ENCODE measurements around the gene MC4R. TPM values are rescaled to one million over a fixed set of nuclear protein-coding genes. Genes with fewer than 3 reads are reported as not detected.

MC4R gene
- total RNA-seq, 1 donor from 2014 or later = 0.19 TPM

DNA sequence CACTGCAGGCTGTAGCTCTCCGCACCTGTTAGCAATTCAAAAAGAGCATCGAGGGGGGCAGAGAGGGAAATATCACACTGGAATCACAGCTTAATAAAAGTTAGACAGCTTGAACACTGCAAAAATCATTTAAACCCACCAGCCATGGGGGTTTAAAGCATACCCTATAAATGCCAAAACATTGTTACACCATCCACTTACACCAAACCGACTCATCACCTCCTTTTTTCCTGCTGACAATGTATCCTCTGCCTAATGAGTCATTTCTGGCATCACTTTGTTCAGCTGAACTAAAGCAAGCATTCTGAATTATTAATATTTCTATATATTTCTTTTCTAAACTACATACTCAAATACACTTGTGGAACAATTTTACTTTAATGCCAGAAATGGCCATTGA, 21.6 kb downstream of the MC4R start:
- H3K27me3 Mint-ChIP-seq (ENCODE audit: low read depth) = no peaks in the 10 kb centered on the region
- no peaks in the 10 kb centered on the region for H3K36me3 Mint-ChIP-seq (ENCODE audit: low read depth)
- TF ChIP-seq, protein P1, sequence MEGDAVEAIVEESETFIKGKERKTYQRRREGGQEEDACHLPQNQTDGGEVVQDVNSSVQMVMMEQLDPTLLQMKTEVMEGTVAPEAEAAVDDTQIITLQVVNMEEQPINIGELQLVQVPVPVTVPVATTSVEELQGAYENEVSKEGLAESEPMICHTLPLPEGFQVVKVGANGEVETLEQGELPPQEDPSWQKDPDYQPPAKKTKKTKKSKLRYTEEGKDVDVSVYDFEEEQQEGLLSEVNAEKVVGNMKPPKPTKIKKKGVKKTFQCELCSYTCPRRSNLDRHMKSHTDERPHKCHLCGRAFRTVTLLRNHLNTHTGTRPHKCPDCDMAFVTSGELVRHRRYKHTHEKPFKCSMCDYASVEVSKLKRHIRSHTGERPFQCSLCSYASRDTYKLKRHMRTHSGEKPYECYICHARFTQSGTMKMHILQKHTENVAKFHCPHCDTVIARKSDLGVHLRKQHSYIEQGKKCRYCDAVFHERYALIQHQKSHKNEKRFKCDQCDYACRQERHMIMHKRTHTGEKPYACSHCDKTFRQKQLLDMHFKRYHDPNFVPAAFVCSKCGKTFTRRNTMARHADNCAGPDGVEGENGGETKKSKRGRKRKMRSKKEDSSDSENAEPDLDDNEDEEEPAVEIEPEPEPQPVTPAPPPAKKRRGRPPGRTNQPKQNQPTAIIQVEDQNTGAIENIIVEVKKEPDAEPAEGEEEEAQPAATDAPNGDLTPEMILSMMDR (conservative IDR thresholded peaks at IDR 0.05) = no peak
- peaks cover 4% of the 10 kb centered on the region for H3K9me3 Mint-ChIP-seq
- H3K4me3 Mint-ChIP-seq = no peak overlapping the region
- no peak overlapping the region for H3K27ac Mint-ChIP-seq (ENCODE audit: unreplicated experiment)
- no peak for DNase-seq (ENCODE audit: low read depth, low spot score)
- no peaks in the 10 kb centered on the region for H3K4me1 Mint-ChIP-seq

DNA sequence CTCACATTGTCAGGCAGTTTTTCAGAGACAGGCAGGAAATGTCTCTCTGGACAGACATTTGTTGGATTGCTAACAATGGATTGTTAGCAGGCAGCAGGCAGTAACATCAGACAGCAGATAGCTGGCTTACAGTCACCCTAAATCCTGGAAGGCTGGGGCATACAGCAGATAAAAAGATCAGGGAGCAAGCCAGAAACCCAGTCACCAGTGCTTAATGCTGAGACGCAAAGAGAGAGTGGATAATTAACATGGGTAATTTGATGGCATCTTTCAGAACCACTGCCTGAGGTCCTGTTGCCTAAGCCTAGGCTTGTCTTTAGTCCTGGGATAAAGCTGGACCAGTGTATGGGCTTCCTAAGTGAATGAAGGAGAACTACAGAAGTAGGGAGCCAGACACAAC, 22.4 kb downstream of the MC4R start:
- TF ChIP-seq, protein P1 (conservative IDR thresholded peaks at IDR 0.05) = no peak
- H3K4me3 Mint-ChIP-seq = no peak overlapping the region
- DNase-seq (ENCODE audit: low read depth, low spot score) = no peak
- H3K27me3 Mint-ChIP-seq (ENCODE audit: low read depth) = no peaks in the 10 kb centered on the region
- no peaks in the 10 kb centered on the region for H3K36me3 Mint-ChIP-seq (ENCODE audit: low read depth)
- H3K4me1 Mint-ChIP-seq = no peaks in the 10 kb centered on the region
- peaks cover 4% of the 10 kb centered on the region for H3K9me3 Mint-ChIP-seq
- no peak overlapping the region for H3K27ac Mint-ChIP-seq (ENCODE audit: unreplicated experiment)

DNA sequence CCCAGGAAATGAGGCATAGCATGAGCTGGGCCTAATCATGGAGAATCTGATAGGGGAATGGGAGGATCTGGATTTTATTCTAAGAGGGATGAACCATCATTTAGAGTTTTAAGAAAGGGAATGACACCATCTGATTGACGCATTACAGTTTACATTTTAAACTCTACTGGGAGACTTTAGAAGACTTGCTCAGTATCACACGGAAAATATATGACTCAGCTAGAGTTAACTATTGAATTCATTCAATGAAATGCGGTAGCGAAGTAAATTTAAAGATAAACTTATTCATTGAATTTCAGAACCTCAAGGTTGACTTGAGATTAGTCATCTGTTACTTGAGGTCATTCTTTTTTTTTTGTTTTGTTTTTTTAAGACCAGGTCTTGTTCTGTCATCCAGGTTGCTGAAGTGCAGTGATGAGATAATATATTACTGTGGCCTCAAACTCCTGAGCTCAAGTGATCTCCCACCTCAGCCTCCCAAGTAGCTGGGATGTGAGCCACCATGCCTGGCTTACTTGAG, 25.0 kb downstream of the MC4R start:
- DNase-seq (ENCODE audit: low read depth, low spot score) = no peak
- TF ChIP-seq, protein P1 (conservative IDR thresholded peaks at IDR 0.05) = no peak
- H3K4me3 Mint-ChIP-seq = no peak overlapping the region
- H3K27me3 Mint-ChIP-seq (ENCODE audit: low read depth) = no peaks in the 10 kb centered on the region
- H3K36me3 Mint-ChIP-seq (ENCODE audit: low read depth) = no peaks in the 10 kb centered on the region
- H3K9me3 Mint-ChIP-seq = peaks cover 4% of the 10 kb centered on the region
- no peaks in the 10 kb centered on the region for H3K4me1 Mint-ChIP-seq
- H3K27ac Mint-ChIP-seq (ENCODE audit: unreplicated experiment) = no peak overlapping the region

DNA sequence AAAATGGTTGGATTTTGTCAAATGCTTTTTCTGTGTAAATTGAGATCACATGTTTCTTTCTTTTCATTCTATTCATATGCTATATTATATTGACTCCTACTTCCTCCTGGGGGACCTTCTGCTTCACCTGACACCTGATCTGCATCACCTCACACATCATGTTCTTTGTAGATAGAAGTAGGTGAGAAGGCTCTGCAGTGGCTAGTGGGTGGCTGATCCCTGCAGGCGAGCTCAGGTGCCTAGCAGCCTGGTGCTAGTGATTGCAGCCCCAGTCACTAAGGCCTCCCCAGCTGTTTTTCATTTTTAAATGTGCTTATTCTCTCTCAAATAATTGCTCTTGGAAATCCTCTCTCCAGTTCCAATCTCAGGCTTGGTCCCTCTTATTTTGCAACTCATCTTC, 33.6 kb downstream of the MC4R start:
- peaks cover 4% of the 10 kb centered on the region for H3K27me3 Mint-ChIP-seq (ENCODE audit: low read depth)
- H3K4me3 Mint-ChIP-seq = no peak overlapping the region
- no peaks in the 10 kb centered on the region for H3K4me1 Mint-ChIP-seq
- TF ChIP-seq, protein P1 (conservative IDR thresholded peaks at IDR 0.05) = no peak
- no peak overlapping the region for H3K27ac Mint-ChIP-seq (ENCODE audit: unreplicated experiment)
- no peaks in the 10 kb centered on the region for H3K36me3 Mint-ChIP-seq (ENCODE audit: low read depth)
- peaks cover 7% of the 10 kb centered on the region for H3K9me3 Mint-ChIP-seq
- DNase-seq (ENCODE audit: low read depth, low spot score) = no peak

DNA sequence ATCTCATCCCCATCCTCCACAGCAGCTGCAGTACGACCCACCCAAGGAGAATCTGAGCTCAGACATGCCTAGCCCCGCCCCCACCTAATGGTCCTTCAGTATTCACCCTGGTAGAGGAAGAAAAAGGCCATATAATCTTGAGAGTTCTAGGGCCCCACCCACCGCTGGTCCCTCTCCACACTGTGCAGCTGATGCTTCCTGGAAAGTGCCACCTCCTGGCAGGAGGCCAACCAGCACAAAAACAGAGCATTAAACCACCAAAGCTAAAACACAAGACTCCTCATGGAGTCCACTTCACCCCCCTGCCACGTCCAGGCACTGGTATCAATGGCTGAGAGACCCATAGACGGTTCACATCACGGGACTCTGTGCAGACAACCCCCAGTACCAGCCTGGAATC, 40.7 kb downstream of the MC4R start:
- TF ChIP-seq, protein P1 (conservative IDR thresholded peaks at IDR 0.05) = no peak
- H3K4me1 Mint-ChIP-seq = no peaks in the 10 kb centered on the region
- peaks cover 7% of the 10 kb centered on the region for H3K27me3 Mint-ChIP-seq (ENCODE audit: low read depth)
- no peak for DNase-seq (ENCODE audit: low read depth, low spot score)
- H3K9me3 Mint-ChIP-seq = peaks cover 9% of the 10 kb centered on the region
- no peak overlapping the region for H3K4me3 Mint-ChIP-seq
- H3K36me3 Mint-ChIP-seq (ENCODE audit: low read depth) = no peaks in the 10 kb centered on the region
- no peak overlapping the region for H3K27ac Mint-ChIP-seq (ENCODE audit: unreplicated experiment)

DNA sequence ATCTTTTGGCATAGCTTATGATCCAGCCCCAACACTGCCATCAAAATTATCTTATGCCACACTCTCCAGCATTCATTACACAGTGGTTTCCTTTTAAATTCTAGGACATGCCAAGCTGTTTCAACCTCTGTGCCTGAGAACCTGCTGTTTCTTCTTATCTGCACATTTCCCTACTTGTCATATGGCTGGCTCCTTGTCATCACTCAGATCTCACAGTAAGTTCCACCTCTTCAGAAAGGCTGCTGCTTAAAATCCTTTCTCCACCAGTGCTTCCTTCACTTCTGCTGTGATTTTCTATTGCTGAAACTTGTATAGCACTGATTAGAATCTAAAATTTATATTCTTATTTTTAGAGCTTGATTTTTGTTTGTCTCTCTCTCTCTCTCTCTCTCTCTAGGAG, 43.4 kb downstream of the MC4R start:
- no peak for DNase-seq (ENCODE audit: low read depth, low spot score)
- no peak overlapping the region for H3K27ac Mint-ChIP-seq (ENCODE audit: unreplicated experiment)
- TF ChIP-seq, protein P1 (conservative IDR thresholded peaks at IDR 0.05) = no peak
- H3K27me3 Mint-ChIP-seq (ENCODE audit: low read depth) = peaks cover 4% of the 10 kb centered on the region
- peaks cover 9% of the 10 kb centered on the region for H3K9me3 Mint-ChIP-seq
- no peak overlapping the region for H3K4me3 Mint-ChIP-seq
- no peaks in the 10 kb centered on the region for H3K4me1 Mint-ChIP-seq
- no peaks in the 10 kb centered on the region for H3K36me3 Mint-ChIP-seq (ENCODE audit: low read depth)
